HG03060 (cell line): ENCODE results near the gene FOXL1.
"Not testable (repeated sequence)": the region's sequence is repeated elsewhere in the genome, so short reads cannot be mapped to it uniquely, and the experiment has no call there.

Experiments used
- ATAC-seq: cut with Tn5 transposase; IDR thresholded peaks from one replicate; pipeline ENCODE4 v1.9.1; 2021; ENCODE audit warnings: low read depth, moderate number of reproducible peaks; ENCODE audit not compliant: unreplicated experiment

Gene FOXL1

GRCh38 chr16:86579268-86580062, 1.1 kb downstream of the FOXL1 start:
- no peak for ATAC-seq

GRCh38 chr16:86580063-86580790, 1.9 kb downstream of the FOXL1 start:
- ATAC-seq = no peak

GRCh38 chr16:86580791-86581170, 2.4 kb downstream of the FOXL1 start:
- no peak for ATAC-seq

- ATAC-seq = no peak
Observed at GRCh38 chr16:86581458-86581857, 3.1 kb downstream of the FOXL1 start.

- ATAC-seq = no peak
Observed at GRCh38 chr16:86584071-86584685, 5.8 kb downstream of the FOXL1 start.

GRCh38 chr16:86584726-86585721, 6.7 kb downstream of the FOXL1 start:
- ATAC-seq = no peak

- ATAC-seq = no peak
Observed at GRCh38 chr16:86585821-86586611, 7.7 kb downstream of the FOXL1 start.

GRCh38 chr16:86587487-86587886, 9.1 kb downstream of the FOXL1 start:
- ATAC-seq = no peak

- ATAC-seq = not testable (repeated sequence)
Observed at GRCh38 chr16:86587955-86588354, 9.6 kb downstream of the FOXL1 start.

GRCh38 chr16:86590501-86591144, 12.3 kb downstream of the FOXL1 start:
- ATAC-seq = no peak

GRCh38 chr16:86591270-86591669, 12.9 kb downstream of the FOXL1 start:
- ATAC-seq = no peak

- no peak for ATAC-seq
Observed at GRCh38 chr16:86593913-86594620, 15.7 kb downstream of the FOXL1 start.

GRCh38 chr16:86594721-86595120, 16.4 kb downstream of the FOXL1 start:
- ATAC-seq = no peak

- ATAC-seq = no peak
Observed at GRCh38 chr16:86595983-86596605, 17.7 kb downstream of the FOXL1 start.

GRCh38 chr16:86597126-86597879, 19.0 kb downstream of the FOXL1 start:
- no peak for ATAC-seq

GRCh38 chr16:86597880-86598606, 19.7 kb downstream of the FOXL1 start:
- no peak for ATAC-seq
